HEK293 (cell line): ENCODE results near the gene FAM78B.

ENCODE experiments used
- CTCF ChIA-PET: fragments of 350-600 bp; formaldehyde crosslinking; extraction: SDS; loops from one replicate; lab custom pipeline; 2021; ENCODE audit warnings: antibody characterized with exemption; lab: Yijun Ruan, JAX
- POLR2A ChIA-PET: fragments of 300-600 bp; formaldehyde crosslinking; extraction: SDS; loops from one replicate; lab custom pipeline; 2020; ENCODE audit warnings: antibody characterized with exemption, inconsistent platforms; lab: Yijun Ruan, JAX
- H3K27ac ChIP-seq: fragments of 200-500 bp; sonication (Bioruptor generic); 2 replicates; pipeline ENCODE4 v1.5.1; 2014; ENCODE audit warnings: low read depth, low read length, control low read depth, inconsistent platforms; ENCODE audit errors: extremely low read depth
- H3K36me3 ChIP-seq, 2 experiments: fragments of 200-500 bp in 1 of 2; sonication (Bioruptor generic) in 1 of 2; 1 replicate in 1 of 2; 2 replicates in 1 of 2; pipeline ENCODE4 v1.5.1; 2014 to 2017; ENCODE audit warnings: inconsistent platforms in 2 of 2, low read length in 2 of 2; ENCODE audit not compliant: control insufficient read depth in 2 of 2, insufficient read depth in 1 of 2
- H3K4me1 ChIP-seq: fragments of 200-500 bp; sonication (Bioruptor generic); 2 replicates; pipeline ENCODE4 v1.5.1; 2014; ENCODE audit warnings: mild to moderate bottlenecking, low read length, inconsistent platforms; ENCODE audit not compliant: control insufficient read depth, insufficient read depth
- H3K4me3 ChIP-seq: 2 replicates; pipeline ENCODE4 v1.5.1; 2011; ENCODE audit warnings: low read depth, mild to moderate bottlenecking, control low read depth, low read length, moderate library complexity
- H3K9me3 ChIP-seq: fragments of 200-500 bp; sonication (Bioruptor generic); 2 replicates; pipeline ENCODE4 v1.5.1; 2014; ENCODE audit warnings: low read depth, low read length, inconsistent platforms; ENCODE audit not compliant: control insufficient read depth, insufficient read depth
- AEBP2 ChIP-seq: fragments of 450-650 bp; formaldehyde crosslinking; IDR thresholded peaks from 2 replicates; pipeline ENCODE4 v1.5.1; 2016; ENCODE audit warnings: missing biosample characterization, missing genetic modification characterization, borderline replicate concordance
- GFI1B ChIP-seq: fragments of 450-650 bp; formaldehyde crosslinking; IDR thresholded peaks from 2 replicates; pipeline ENCODE4 v1.5.1; 2016; ENCODE audit warnings: missing biosample characterization, missing genetic modification characterization
- IKZF3 ChIP-seq: fragments of 450-650 bp; IDR thresholded peaks from 2 replicates; pipeline ENCODE4 v1.5.0; 2018; ENCODE audit warnings: missing biosample characterization, mild to moderate bottlenecking, missing genetic modification characterization, moderate library complexity
- KLF7 ChIP-seq: fragments of 450-650 bp; formaldehyde crosslinking; IDR thresholded peaks from 2 replicates; pipeline ENCODE4 v1.5.1; 2016; ENCODE audit warnings: missing biosample characterization, missing genetic modification characterization, borderline replicate concordance
- PRDM10 ChIP-seq: fragments of 450-650 bp; formaldehyde crosslinking; IDR thresholded peaks from 2 replicates; pipeline ENCODE4 v1.5.1; 2016; ENCODE audit warnings: missing biosample characterization, missing genetic modification characterization
- PRDM4 ChIP-seq: fragments of 450-650 bp; formaldehyde crosslinking; IDR thresholded peaks from 2 replicates; pipeline ENCODE4 v1.5.1; 2017; ENCODE audit warnings: missing biosample characterization, missing genetic modification characterization
- SP2 ChIP-seq: fragments of 450-650 bp; formaldehyde crosslinking; IDR thresholded peaks from 2 replicates; pipeline ENCODE4 v1.5.1; 2016; ENCODE audit warnings: missing biosample characterization, missing genetic modification characterization
- ZBTB26 ChIP-seq: fragments of 450-650 bp; formaldehyde crosslinking; optimal IDR thresholded peaks from 2 replicates; pipeline ENCODE3; 2016; ENCODE audit warnings: missing biosample characterization, mild to moderate bottlenecking, missing genetic modification characterization
- ZNF248 ChIP-seq: fragments of 450-650 bp; formaldehyde crosslinking; IDR thresholded peaks from 2 replicates; pipeline ENCODE4 v1.5.1; 2017; ENCODE audit warnings: missing biosample characterization, missing genetic modification characterization
- ZNF362 ChIP-seq: fragments of 450-650 bp; formaldehyde crosslinking; IDR thresholded peaks from 2 replicates; pipeline ENCODE4 v1.5.1; 2016; ENCODE audit warnings: missing biosample characterization, missing genetic modification characterization
- ZNF391 ChIP-seq: fragments of 450-650 bp; formaldehyde crosslinking; IDR thresholded peaks from 2 replicates; pipeline ENCODE4 v1.5.1; 2016; ENCODE audit warnings: low read depth, missing biosample characterization, missing genetic modification characterization, borderline replicate concordance
- ZNF488 ChIP-seq: fragments of 450-650 bp; formaldehyde crosslinking; IDR thresholded peaks from 2 replicates; pipeline ENCODE4 v1.5.1; 2016; ENCODE audit warnings: missing biosample characterization, missing genetic modification characterization
- ZNF501 ChIP-seq: fragments of 450-650 bp; formaldehyde crosslinking; IDR thresholded peaks from 2 replicates; pipeline ENCODE4 v1.5.1; 2016; ENCODE audit warnings: missing biosample characterization, missing genetic modification characterization
- ZNF518A ChIP-seq: fragments of 450-650 bp; formaldehyde crosslinking; conservative IDR thresholded peaks from 2 replicates; pipeline ENCODE4 v1.5.1; 2016; ENCODE audit warnings: low read depth, missing biosample characterization, missing genetic modification characterization
- ZNF580 ChIP-seq: fragments of 450-650 bp; formaldehyde crosslinking; IDR thresholded peaks from 2 replicates; pipeline ENCODE4 v1.5.1; 2016; ENCODE audit warnings: missing biosample characterization, missing genetic modification characterization
- ZNF704 ChIP-seq: fragments of 450-650 bp; formaldehyde crosslinking; IDR thresholded peaks from 2 replicates; pipeline ENCODE4 v1.5.1; 2016; ENCODE audit warnings: missing biosample characterization, missing genetic modification characterization
- ZNF830 ChIP-seq: fragments of 450-650 bp; IDR thresholded peaks from 2 replicates; pipeline ENCODE4 v1.5.0; 2018; ENCODE audit warnings: missing biosample characterization, missing genetic modification characterization, low read depth, mild to moderate bottlenecking, moderate library complexity

Gene FAM78B

GRCh38 chr1:166120281-166120680 lies 46.5 kb downstream of the FAM78B start (continued):
- no peak for TF ChIP-seq ZBTB26
- no peak for TF ChIP-seq PRDM4 (tag by site-specific recombination)
- no peak for TF ChIP-seq ZNF248 (tag by site-specific recombination)
- no peak for TF ChIP-seq PRDM10

GRCh38 chr1:166119471-166119965 lies 47.3 kb downstream of the FAM78B start:
- Histone ChIP-seq H3K4me1 (no peaks in the 10 kb centered on the region), H3K36me3 (no peaks in the 10 kb centered on the region), H3K4me3 (no peak overlapping the region), H3K9me3 (no peaks in the 10 kb centered on the region), H3K27ac (no peak overlapping the region)
- CTCF ChIA-PET: interaction anchor here (0.6 to 0.7 kb wide), 3 partner anchors 178 to 937 kb away, joined by 3 to 4 read pairs (median 4); no protein-coding TSS in a partner anchor
- POLR2A ChIA-PET: no interaction called here
- no peak for TF ChIP-seq ZNF518A (tag by site-specific recombination)
- TF ChIP-seq SP2: no peak
- TF ChIP-seq ZNF830 (tag by site-specific recombination): no peak
- no peak for TF ChIP-seq ZNF501 (tag by site-specific recombination)
- no peak for TF ChIP-seq KLF7 (tag by site-specific recombination)
- TF ChIP-seq IKZF3 (tag by site-specific recombination): no peak
- TF ChIP-seq ZNF580 (tag by site-specific recombination): no peak
- no peak for TF ChIP-seq ZNF488 (tag by site-specific recombination)
- no peak for TF ChIP-seq ZNF704
- no peak for TF ChIP-seq GFI1B (tag by site-specific recombination)
- TF ChIP-seq ZNF362: no peak
- no peak for TF ChIP-seq AEBP2
- TF ChIP-seq ZNF391 (tag by site-specific recombination): no peak
